CD4-positive, alpha-beta T cell treated with Interleukin-2 at 100 ng/mL for 4 hours (primary cell): Measurements from ENCODE around the gene THYN1.
"Not testable (repeated sequence)": the region's sequence is repeated elsewhere in the genome, so short reads cannot be mapped to it uniquely, and the experiment has no call there.

Experiments
- DNase-seq: peaks from one replicate; pipeline ENCODE4 v3.0.0-alpha.2; 2020; ENCODE audit warnings: low spot score

The THYN1 gene

DNA sequence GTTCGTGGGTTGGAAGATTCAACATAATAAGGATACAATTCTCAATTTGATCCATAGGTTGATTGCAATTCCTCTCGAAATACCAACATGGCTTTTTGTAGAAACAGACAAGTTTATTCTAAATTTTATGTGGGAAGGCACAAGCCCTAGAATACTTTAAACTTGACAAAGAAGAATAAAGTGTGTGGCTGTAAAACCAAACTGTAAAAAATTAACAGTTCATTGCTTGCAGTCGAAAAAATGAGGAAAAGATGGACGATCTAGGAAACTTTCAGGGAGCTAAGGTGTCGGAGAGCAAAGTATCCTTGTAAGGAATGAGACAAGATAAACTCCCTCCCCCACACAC lies 22.0 kb upstream of the THYN1 start:
- no peak for DNase-seq

DNA sequence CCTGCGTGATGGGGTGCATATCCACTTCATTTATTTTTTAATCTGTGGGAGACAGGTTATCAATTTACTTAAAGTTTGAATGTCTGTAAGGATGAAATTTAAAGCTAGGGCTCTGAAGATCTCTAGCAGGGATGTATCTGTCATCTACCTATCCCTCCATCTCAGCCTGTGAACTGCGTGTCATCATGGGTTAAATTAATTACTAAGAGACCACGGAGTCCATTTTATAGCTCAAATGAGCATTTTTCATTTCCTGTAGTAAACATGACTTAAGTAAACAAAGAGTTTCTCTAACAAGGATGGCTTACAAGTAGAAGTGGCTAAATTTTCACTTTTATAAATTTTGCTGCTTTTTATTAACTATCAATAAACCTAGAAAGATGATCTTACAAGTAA lies 20.2 kb upstream of the THYN1 start:
- DNase-seq: no peak

DNA sequence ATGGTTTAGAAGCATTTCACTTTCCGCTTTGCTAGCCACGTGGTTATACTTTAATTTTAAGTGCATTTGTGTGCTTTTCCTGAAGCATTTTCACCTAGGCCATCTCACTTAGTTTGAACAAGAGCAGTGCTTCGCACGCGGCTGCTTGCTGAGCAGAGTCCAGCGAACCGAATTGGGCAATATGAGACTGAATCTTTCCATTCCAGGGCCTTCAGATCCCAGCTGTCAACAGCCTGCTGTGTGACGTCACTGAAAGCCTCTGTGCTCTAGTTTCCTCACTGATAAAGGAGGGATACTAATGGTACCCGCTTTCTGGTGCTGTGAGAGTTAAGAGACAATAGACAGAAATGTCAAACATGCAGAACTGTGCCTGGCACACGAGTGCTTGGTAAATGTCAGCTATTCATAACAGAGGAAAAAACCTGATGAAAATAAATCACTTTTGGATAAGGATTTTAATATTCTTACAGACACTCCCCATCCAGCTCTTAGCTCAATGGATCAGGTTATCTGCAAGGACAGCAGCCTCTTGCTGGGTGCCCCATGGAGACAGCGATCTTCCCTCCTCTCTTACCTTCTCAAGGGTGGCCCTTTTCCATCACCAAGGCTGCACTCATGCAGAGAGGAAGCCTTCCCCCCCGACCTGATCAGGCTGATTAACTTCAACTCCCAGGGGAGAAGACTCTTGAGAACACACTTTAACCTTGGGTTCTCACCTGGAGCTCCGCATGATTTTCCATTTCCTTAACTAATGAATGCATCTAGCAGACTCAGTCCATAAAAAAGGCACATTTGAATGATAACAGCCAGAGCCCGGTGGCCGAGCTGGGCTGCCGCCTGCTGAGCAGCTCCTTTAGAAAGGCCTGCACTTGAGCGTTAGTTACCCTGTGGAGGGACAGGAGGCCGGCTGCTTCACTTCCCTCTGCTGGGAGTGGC lies 19.5 kb upstream of the THYN1 start:
- DNase-seq: no peak

DNA sequence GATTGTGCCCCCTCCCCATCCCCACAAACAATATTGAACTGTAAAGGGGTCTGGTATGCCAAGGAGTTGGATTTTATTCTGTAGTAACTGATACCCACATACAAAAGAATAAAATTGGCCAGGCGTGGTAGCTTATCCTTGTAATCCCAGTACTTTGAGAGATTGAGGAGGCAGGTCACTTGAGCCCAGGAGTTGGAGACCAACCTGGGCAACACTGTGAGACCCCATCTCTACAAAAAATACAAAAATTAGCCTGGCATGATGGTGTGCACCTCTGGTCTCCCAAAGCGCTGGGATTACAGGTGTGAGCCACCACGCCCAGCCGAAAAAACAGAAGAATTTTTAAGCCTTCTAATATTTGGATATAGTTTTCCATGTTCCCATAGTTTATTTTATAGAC lies 18.8 kb upstream of the THYN1 start:
- no peak for DNase-seq

DNA sequence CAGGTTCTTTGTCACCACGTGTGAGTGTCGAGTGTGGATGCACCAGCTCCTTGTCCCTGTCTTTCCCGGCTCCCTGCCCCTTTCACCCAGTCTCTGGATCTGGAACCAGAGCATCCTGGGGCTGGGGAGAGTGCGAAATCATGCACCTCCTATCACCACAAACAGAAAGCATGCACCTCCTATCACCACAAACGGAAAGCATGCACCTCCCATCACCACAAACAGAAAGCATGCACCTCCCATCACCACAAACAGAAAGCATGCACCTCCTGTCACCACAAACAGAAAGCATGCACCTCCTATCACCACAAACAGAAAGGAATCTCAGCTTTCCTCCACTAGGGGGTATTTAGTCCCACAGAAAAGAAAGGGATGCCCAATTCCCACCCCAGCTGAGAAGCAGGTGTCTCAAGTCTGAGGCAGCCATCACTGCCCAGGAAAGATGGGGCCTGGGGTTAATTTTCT lies 17.1 kb upstream of the THYN1 start:
- peak; percentile 49 for DNase-seq

DNA sequence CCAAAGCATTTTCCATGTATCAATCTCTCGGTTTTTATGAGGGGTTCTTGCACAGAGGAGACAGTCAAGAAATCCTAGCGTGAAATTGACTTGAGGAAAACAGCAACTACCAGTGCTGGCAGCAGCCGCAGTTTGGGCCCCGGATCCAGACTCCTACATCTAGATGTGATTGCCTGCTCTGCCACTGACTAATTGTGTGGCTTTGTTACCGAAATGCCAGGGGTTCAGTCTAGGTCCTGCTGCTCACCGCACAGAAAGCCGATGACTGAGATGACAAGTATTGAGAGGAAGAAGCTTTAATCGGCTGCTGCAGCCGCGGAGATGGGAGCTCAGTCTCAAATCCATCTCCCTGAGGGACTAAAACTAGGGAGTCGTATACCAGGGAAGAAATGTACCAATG lies 14.8 kb upstream of the THYN1 start:
- DNase-seq: no peak

DNA sequence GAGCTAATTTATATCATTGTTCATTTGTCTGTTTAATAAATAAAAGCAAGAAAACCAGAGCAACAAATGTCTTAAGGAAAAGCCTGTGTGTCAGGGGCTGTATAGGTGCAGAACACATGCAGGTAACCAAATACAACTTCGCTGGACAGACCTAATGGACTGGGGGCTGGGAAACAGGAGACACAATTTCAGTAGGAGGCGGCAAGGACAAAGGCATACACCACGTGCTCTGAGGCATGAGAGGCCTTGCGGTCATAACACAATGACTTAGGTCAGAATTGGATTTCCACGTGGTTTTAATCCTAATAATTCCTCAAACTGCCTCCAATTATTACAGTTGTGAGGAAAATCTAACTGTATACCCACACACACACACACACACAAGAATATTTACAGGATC lies 14.3 kb upstream of the THYN1 start:
- DNase-seq: no peak

DNA sequence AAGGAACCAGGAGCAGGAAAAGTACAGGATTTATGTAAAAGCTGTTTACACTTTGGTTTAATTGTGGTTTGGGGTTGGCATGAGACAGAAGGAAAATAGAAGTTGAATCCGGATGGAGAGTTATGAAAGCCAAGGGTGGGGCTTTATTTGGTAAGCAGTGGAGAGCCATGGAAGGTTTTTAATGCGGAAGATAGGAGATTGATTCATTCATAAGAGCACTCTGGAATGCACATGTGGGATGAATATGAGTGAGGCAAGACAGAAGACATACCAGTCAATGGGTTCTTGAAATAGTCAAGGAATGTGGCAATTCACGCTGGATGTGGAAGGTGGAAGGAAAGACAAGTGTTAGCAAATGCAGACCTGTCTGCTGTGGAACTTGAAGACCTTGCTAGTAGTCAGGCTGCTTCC lies 13.7 kb upstream of the THYN1 start:
- no peak for DNase-seq

DNA sequence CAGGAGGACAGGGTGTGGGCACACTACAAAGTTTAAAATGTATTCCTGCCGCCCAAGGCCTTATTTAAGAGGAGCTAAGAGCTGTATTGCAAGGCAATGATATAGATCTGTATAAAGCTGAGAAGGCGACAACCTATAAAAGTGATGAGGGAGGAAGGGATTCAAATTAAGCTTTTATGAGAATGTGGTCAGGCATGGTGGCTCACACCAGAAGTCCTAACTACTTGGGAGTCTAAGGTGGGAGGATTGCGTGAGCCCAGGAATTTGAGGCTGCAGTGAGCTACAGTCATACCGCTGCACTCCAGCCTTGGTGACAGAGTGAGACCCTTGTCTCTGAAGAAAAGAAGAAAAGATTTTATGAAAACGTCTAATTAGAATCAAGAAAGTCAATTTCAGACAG lies 13.3 kb upstream of the THYN1 start:
- DNase-seq: no peak

DNA sequence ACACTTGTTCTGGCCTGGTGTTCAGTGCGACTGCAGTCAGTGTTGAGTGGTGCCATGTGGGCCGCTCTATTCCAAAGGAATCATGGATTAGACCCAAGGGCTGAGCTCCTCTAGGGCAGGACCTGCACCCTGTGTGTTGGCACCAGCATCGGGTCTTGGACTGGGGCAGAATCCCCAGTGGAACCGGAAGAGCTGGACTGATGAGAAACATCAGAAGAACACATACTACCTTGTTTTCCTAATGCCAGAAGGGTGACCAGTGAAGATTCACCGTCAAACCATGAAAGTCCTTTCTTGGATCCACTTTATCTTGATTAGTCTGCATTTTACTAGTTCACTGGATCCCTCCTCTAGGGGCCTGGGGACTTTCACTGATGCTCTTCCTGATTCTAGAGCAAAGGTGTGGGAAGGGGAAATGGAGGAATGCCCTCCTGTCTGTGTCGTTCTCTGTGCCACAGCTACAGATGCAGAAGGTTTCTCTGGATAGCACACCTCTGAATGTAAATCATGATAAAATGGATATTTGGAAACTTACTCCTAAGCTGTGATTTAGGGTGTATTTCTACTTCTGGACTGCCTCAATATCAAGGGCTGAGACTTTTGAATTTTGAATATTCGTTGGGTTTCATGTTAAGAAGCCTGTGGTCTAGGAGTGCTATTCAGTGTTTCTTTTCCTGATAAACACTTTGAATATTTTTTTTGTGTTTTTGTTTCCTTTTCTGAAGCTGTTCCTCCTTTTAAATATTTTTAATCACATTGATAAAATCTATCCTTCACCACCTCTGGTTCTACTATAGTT lies 12.0 kb upstream of the THYN1 start:
- DNase-seq: no peak

DNA sequence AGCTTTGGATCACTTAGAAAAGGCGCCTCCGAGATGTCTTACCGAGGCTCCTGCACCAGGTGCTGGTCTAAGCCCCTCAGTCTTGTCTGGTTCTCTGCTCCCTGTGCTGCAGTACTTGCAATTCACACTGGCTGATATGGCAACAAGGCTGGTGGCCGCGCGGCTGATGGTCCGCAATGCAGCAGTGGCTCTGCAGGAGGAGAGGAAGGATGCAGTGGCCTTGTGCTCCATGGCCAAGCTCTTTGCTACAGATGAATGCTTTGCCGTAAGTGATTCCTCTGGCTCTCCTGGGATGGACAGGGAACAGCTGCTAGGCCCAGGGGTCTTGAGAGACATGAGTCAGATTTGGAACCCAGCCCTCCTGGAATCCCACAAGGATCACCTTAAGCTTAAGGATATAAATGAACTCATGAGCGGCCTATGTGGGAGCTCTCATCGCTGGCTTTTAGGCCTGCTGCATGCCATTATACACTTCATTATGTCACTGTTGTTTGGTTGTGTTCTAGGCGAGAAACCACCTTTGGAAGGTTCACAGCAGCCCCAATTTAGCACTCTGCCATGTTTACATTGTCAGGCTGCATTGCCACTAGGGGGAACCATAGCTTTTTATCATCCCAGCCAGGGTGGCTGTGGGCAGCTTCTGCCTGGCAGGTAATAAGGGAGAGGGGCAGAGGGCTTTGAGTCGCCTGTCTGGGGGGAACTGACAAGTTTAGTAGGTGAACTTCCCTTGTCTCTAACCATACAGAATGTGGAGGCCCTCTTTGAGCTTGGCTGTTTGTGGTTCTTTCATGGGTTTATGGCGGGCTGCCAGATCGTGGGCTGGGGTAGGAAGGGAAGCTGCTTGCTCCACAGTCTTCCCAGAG lies 8.7 kb upstream of the THYN1 start:
- DNase-seq: peak; percentile 50

DNA sequence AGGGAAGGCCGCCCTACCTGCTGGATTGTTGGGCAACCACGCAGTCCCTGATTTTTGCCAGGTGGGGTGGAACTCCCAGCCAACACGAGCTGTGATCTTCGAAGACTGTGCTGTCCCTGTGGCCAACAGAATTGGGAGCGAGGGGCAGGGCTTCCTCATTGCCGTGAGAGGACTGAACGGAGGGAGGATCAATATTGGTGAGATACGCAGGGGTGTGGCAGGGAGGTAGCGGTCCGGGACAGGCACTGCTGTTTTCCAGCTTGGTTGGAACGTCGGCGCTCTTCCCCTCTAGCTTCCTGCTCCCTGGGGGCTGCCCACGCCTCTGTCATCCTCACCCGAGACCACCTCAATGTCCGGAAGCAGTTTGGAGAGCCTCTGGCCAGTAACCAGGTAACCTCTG lies 7.8 kb upstream of the THYN1 start:
- no peak for DNase-seq

DNA sequence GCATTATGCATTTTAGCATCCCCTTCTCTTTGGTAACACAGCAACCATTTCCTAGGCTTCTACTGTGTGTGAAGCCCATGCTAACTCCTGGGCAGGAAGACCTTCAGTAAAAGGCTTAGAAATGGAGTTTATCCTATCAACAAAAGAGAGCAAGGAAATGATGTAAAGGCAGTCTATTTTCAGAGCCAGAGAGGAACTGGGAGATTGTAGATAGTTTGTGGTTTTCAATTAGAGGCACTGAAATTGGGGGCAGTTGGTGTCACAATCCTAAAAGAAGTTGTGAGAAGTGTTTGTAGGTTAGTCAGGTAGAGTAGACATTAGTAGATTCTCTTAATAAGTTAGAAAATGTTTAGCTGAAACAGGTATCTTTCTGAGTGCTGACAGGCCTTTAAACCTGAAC lies 7.4 kb upstream of the THYN1 start:
- no peak for DNase-seq

DNA sequence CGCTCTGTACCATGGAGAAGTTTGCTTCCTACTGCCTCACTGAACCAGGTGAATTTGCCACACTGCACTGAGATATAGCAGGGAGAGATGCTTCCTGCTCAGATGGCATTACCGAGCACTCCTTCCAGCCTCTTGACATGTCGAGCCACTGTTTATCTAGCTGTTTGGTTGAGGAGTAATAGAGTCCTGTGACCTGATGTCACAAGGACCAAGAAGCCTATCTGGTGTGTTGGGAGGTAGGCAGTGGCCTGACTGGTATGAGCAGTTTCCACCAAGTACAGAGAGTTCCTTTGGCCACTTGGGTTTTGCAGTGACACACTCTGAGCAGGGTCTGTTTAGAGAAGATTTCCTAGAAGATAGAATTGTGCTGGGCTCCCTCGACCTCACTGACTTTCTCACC lies 5.4 kb upstream of the THYN1 start:
- no peak for DNase-seq

DNA sequence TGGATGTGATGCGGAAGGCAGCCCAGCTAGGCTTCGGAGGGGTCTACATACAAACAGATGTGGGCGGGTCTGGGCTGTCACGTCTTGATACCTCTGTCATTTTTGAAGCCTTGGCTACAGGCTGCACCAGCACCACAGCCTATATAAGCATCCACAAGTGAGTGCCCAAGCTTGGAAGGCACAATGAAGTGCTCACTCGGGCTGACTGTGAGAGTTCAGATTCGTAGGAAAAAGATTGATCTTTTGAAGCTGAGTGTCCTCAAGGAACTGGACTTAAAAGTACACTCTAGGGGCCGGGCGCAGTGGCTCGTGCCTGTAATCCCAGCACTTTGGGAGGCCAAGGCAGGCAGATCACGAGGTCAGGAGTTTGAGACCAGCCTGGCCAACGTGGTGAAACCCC lies 3.9 kb upstream of the THYN1 start:
- DNase-seq: no peak

DNA sequence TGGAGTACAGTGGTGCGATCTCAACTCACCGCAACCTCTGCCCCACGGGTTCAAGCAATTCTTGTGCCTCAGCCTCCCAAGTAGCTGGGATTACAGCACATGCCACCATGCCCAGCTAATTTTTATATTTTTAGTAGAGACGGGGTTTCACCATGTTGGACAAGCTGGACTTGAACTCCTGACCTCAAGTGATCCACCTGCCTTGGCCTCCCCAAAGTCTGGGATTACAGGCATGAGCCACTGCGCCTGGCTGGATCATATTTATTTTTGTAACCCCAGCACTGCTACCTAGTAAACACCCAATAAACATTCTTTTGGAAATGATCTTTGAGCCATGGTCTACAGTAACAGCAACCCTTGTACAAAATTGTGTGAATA lies 2.0 kb upstream of the THYN1 start:
- DNase-seq: not testable (repeated sequence)

DNA sequence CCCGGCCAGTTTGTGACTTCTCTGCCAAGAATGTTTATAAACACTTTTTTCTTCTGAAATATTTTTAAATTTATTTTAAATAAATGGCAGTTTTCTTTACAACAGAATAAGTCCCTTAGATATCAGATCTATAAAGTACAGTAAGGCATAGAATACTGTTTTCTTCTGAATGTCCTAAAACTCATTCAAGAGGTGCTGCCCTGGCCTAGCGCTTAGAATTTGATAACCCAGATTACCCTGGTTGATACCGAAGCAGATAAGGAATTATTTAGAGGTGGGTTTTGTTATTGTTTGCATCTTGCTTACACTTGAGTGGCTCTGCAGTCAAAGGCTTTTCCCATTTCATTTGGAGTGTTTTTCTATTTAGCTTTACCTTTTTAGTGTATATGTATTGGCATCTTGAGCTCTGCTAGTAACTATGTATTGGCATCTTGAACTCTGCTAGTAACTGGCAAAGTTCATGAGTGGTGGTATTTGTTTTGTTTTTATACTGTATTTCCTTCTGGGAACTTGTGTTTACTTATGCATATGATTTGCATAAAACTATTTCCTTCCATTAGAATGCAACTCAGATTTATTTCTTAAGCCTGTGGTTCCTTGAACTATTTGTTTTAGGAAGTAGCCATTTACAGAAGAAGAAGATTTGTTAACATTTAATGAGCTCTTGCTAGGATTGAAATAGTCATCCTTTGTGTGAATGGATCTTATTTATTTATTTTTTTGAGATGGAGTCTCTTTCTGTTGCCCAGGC lies 1.5 kb upstream of the THYN1 start:
- no peak for DNase-seq

DNA sequence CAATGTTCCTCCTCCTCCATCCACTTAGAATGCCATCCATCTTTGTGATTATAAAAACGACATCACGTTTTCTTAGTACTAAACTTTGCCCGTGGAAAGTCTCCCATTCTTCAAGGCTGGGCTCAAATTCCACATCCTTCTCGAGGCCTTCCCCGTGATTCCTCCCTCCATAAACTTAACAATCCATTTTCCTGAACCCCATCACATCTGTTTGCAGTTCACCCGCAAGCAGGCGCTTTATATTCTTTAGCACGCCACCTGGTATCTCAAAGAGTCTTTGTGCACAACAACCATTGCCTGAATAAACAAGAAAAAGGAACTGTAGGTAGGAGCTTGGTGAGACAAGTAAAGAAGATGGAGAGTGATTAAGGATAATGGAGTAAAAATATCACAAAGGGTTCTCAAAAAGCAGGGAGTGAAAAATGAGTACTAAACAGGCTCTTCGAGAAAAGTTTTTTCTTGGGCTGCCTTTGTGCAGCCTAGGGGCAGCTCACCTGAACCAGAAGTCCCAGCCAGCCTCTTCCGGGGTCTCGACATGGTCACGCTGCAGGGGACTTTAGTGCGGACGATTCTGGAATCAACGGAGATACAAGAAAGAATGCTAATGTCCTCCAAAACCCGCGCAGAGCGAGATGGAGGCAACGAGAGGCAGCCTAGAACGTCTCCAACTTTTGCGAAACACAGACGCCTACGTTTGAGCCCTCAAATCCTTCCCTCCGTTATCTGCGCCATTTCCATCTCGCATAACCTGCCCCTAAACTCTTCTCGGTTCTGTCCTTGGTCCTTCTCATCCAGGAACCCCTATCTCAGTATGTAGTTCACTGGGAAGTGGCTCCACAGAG lies 585 bp downstream of the THYN1 start:
- no peak for DNase-seq

DNA sequence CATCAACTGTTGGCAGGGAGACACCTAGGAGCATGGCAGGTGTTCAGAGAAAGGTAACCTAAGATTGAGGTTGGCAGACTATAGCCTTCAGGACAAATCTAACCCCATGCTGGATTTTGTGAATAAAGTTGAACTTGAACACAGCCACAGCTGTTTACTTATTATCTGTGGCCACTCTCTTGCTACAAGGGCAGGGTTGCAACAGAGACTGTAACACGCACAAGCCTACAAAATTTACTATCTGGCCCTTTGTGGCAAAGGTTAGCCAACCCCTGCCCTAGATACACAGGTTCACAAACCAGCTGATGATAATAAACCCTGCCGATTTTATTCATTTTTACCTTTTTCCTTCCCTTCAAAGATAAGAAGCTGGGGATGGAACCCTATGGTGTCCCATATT lies 2.5 kb downstream of the THYN1 start:
- no peak for DNase-seq

DNA sequence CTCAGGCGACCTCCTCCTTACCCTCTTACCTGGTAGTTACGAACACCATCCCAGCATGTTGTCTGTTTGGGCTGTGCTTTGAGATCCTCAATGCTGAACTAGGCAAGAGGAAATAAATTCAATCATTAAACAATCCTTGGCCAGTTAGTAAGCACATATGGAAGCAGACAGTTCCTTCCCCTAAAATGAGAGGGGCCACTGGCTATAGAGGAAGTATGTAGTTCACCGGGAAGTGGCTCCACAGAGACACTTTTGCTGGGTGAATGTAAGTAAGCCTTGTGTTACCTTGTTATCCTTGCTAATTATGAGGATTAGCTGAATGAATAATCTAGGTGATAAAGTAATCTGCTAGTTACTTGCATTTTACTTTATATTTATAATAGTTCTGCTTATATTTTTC lies 2.9 kb downstream of the THYN1 start:
- DNase-seq: no peak
